Breast epithelium (tissue), 3 donors: ENCODE results near the gene PDGFD.

ENCODE experiments used
- CTCF ChIP-seq, 3 donors: fragments of 450-650 bp; IDR thresholded peaks; one replicate each; pipeline ENCODE4 v1.5.1; 2016 to 2017; ENCODE audit warnings: antibody characterized with exemption in 3 of 3, mild to moderate bottlenecking in 3 of 3, moderate library complexity in 3 of 3
- POLR2A ChIP-seq: fragments of 450-650 bp; IDR thresholded peaks from one replicate; pipeline ENCODE4 v1.6.1; 2016; ENCODE audit warnings: antibody characterized with exemption, mild to moderate bottlenecking, moderate library complexity
- POLR2AphosphoS5 ChIP-seq, 3 donors: sonication (generic); formaldehyde crosslinking; IDR thresholded peaks; one replicate each; pipeline ENCODE4 v1.6.1; 2017; ENCODE audit warnings: antibody characterized with exemption in 3 of 3

DNA sequence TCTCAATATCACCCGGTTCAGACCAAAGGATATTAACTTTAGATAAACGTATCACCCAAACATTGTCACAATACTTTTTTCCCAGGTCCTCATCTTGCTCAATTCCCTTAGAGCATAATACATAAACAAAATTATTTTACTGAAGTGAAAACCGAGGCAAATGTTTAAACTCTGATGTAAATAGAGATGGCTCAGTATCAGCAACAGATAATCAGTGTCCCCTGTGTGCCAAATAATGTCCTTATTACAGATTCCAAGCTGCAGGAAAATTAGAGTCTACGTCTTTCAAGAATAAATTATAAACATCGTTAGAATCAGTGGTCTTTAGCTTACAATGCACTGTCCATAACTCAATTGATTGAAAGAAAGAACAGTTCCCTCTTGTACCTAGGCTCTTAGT, 77.3 kb downstream of the PDGFD start:
- TF ChIP-seq CTCF (IDR thresholded peaks at IDR 0.05): no peak
- no peak for TF ChIP-seq POLR2A
- no peak for TF ChIP-seq POLR2AphosphoS5 (IDR thresholded peaks at IDR 0.05)
